B cell (primary cell): ENCODE results near the gene TMEM116. TPM values are rescaled to one million over a fixed set of nuclear protein-coding genes. Genes with fewer than 3 reads are reported as not detected.

Experiments
- ATAC-seq: fragments of 200-7000 bp; cut with Tn5 transposase; one replicate; pipeline ENCODE4 v1.10.0; 2021; ENCODE audit warnings: low read depth, mild to moderate bottlenecking, moderate number of reproducible peaks, moderate library complexity
- CTCF ChIA-PET: fragments of 350-600 bp; sonication (Branson Sonifier 250); formaldehyde crosslinking; loops from one replicate; lab custom pipeline; 2021; ENCODE audit warnings: antibody characterized with exemption, inconsistent platforms; lab: Charles Lee
- POLR2A ChIA-PET: fragments of 350-600 bp; sonication (Branson Sonifier 250); formaldehyde crosslinking; loops from one replicate; lab custom pipeline; 2021; ENCODE audit warnings: antibody characterized with exemption; lab: Charles Lee
- DNase-seq: peaks from one replicate; pipeline ENCODE4 v3.0.0; 2013
- H2AFZ ChIP-seq: 2 replicates; pipeline ENCODE4 v1.6.1; 2012; ENCODE audit warnings: mild to moderate bottlenecking, low read depth, low read length; ENCODE audit not compliant: insufficient read depth, poor library complexity, severe bottlenecking
- H3K27ac ChIP-seq, 2 donors: 1 replicate in 1 of 2; 2 replicates in 1 of 2; pipeline ENCODE4 v1.5.1; 2012 to 2013; ENCODE audit warnings: low read length in 2 of 2, mild to moderate bottlenecking in 2 of 2, moderate library complexity in 1 of 2
- H3K27me3 ChIP-seq, 4 experiments: fragments of 200-600 bp in 1 of 4; sonication (generic) in 1 of 4; replicated peaks in 1 of 4; 1 replicate in 2 of 4; 2 replicates in 2 of 4; pipeline versions ENCODE4 v1.6.1 to v1.7.0; 2013 to 2016; ENCODE audit warnings: low read length in 3 of 4, mild to moderate bottlenecking in 2 of 4, mixed read lengths in 1 of 4, moderate library complexity in 1 of 4; ENCODE audit not compliant: insufficient read depth in 4 of 4, control insufficient read depth in 3 of 4; ENCODE audit errors: control extremely low read depth in 1 of 4
- H3K36me3 ChIP-seq, 2 experiments: replicated peaks in 1 of 2; 1 replicate in 1 of 2; 2 replicates in 1 of 2; pipeline versions ENCODE4 v1.6.1 to v1.7.1; 2013; ENCODE audit warnings: low read length in 1 of 2; ENCODE audit not compliant: insufficient read depth in 2 of 2, control insufficient read depth in 1 of 2; ENCODE audit errors: control extremely low read depth in 1 of 2, extremely low read depth in 1 of 2
- H3K4me1 ChIP-seq, 2 donors: fragments of 200-600 bp in 1 of 2; sonication (generic) in 1 of 2; 1 replicate in 1 of 2; 2 replicates in 1 of 2; pipeline versions ENCODE4 v1.5.1 to v1.6.1; 2013 to 2017; ENCODE audit warnings: low read length in 2 of 2; ENCODE audit not compliant: control insufficient read depth in 2 of 2, insufficient read depth in 2 of 2
- H3K4me2 ChIP-seq: replicated peaks from 2 replicates; pipeline ENCODE3; 2012; ENCODE audit warnings: mild to moderate bottlenecking, low read depth, low read length; ENCODE audit not compliant: poor library complexity, severe bottlenecking
- H3K4me3 ChIP-seq, 5 experiments: fragments of 200-600 bp in 1 of 5; sonication (generic) in 1 of 5; 1 replicate in 3 of 5; 2 replicates in 2 of 5; pipeline versions ENCODE4 v1.5.1 to v1.7.0; 2011 to 2016; ENCODE audit warnings: low read length in 4 of 5, mild to moderate bottlenecking in 4 of 5, low read depth in 2 of 5, control low read depth in 1 of 5, moderate library complexity in 1 of 5; ENCODE audit not compliant: insufficient read depth in 1 of 5; ENCODE audit errors: control extremely low read depth in 1 of 5, extremely low read depth in 1 of 5
- H3K79me2 ChIP-seq: fragments of 200-600 bp; sonication (generic); one replicate; pipeline ENCODE4 v1.6.0; 2016; ENCODE audit warnings: low read length; ENCODE audit not compliant: control insufficient read depth, insufficient read depth
- H3K9ac ChIP-seq: fragments of 200-600 bp; sonication (generic); 2 replicates; pipeline ENCODE4 v1.6.1; 2017; ENCODE audit warnings: mild to moderate bottlenecking, low read length, moderate library complexity
- H3K9me3 ChIP-seq, 3 donors: one replicate each; pipeline versions ENCODE4 v1.6.1 to v1.7.1; 2013; ENCODE audit warnings: low read length in 2 of 3; ENCODE audit not compliant: control insufficient read depth in 2 of 3, insufficient read depth in 1 of 3; ENCODE audit errors: control extremely low read depth in 1 of 3
- H4K20me1 ChIP-seq: 2 replicates; pipeline ENCODE4 v1.6.0; 2012; ENCODE audit warnings: mild to moderate bottlenecking, low read length; ENCODE audit not compliant: insufficient read depth, control insufficient read depth, poor library complexity, severe bottlenecking
- H3K27ac Mint-ChIP-seq: one replicate; pipeline ENCODE4 v1.8.0; 2021; ENCODE audit warnings: mixed read lengths
- H3K27me3 Mint-ChIP-seq: one replicate; pipeline ENCODE4 v1.8.0; 2021; ENCODE audit warnings: mixed read lengths
- H3K4me1 Mint-ChIP-seq: one replicate; pipeline ENCODE4 v1.8.0; 2021; ENCODE audit warnings: mixed read lengths
- H3K4me3 Mint-ChIP-seq: one replicate; pipeline ENCODE4 v1.8.0; 2021; ENCODE audit warnings: mixed read lengths
- H3K9me3 Mint-ChIP-seq: one replicate; pipeline ENCODE4 v1.8.0; 2022; ENCODE audit warnings: mixed read lengths; ENCODE audit not compliant: insufficient read depth
- EZH2 ChIP-seq: IDR thresholded peaks from 2 replicates; pipeline ENCODE4 v1.6.1; 2012; ENCODE audit warnings: borderline replicate concordance, low read depth, mild to moderate bottlenecking, moderate library complexity, low read length; ENCODE audit not compliant: insufficient read depth, poor library complexity, severe bottlenecking
- WGBS: methylation state at CpG from one replicate; pipeline ENCODE4 v1.1.5; 2013; ENCODE audit warnings: missing lambda C conversion rate; ENCODE audit not compliant: insufficient coverage; 5-methylcytosine and 5-hydroxymethylcytosine counted together
- intact Hi-C: fragments of 100-400 bp; cut with micrococcal nuclease; formaldehyde crosslinking; loops from one replicate; pipeline ENCODE4 v1.10.0; 2022
- polyA plus RNA-seq: library from polyadenylated mRNA; depleted of rRNA; stranded (reverse); fragments of >200 nt; gene quantifications from 2 replicates; pipeline ENCODE4 v1.2.3, GENCODE V29; 2012
- total RNA-seq, 2 donors: library from RNA; stranded (reverse); fragments of 120-200 nt in 1 of 2; gene quantifications; 1 replicate in 1 of 2; 2 replicates in 1 of 2; pipeline versions ENCODE4 v1.2.3 to v1.2.4, GENCODE V29; 2013 to 2022
- TF ChIP-seq, protein P1 (sequence below): fragments of 200-600 bp; IDR thresholded peaks from one replicate; pipeline ENCODE4 v1.8.0; 2022; ENCODE audit warnings: antibody characterized with exemption, mild to moderate bottlenecking

Gene TMEM116
- total and polyA plus RNA-seq, 2 donors (not counting 1 experiment from before 2014, with no cell fraction given) = 7.9 to 11.7 TPM

DNA sequence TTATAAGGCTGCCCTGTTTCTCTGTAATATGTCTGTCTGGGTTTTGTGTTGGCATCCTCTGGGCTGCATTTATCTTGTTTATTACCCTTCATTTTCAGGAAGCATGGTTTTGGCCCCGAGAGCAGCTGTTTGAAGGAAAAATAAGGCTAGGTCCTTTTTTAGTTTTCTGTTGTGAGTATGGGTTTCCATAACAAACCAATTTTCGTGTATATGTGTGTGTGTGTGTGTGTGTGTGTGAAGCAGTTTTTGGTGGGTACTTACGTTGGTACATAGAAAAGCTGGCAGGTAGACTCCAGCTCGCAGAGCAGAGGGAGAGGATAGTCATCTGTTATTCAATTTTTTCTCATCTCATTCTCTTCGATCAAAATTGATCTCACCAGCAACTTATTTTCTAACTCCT is 118.4 kb downstream of the TMEM116 start:
- CTCF ChIA-PET = no interaction called here
- POLR2A ChIA-PET = no interaction called here

DNA sequence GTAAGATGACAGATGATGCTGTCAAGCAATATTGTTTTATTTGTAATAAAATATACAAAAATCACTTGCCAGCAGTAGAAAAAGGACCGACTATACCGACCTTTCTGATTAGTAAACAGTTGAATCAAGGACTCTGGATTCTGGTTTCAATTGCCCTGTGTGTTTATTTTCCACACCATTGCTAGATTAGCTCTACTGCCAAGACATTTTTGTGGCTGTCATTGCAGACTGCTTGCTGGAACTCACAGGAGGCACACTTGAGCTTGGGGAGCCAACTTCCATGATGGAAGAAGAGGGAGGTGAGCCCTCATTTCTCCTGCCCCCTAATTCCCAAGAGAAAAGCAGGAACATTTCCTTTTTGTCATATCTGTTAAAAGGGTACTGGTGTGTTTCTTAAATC is 119.7 kb downstream of the TMEM116 start:
- no peak overlapping the region for H3K9ac ChIP-seq
- Mint-ChIP-seq H3K4me1 (no peaks in the 10 kb centered on the region), H3K27me3 (no peaks in the 10 kb centered on the region), H3K4me3 (no peak overlapping the region), H3K9me3 (no peaks in the 10 kb centered on the region), H3K27ac (no peak overlapping the region)
- peaks cover 27 to 64% of the 10 kb centered on the region in 2 experiments for H3K36me3 ChIP-seq
- H2AFZ ChIP-seq = no peak overlapping the region
- no peaks in the 10 kb centered on the region for H3K9me3 ChIP-seq
- intact Hi-C loops = no loop called here
- no peaks in the 10 kb centered on the region for H4K20me1 ChIP-seq
- ChIA-PET CTCF (no interaction called here), POLR2A (no interaction called here)
- no peak for DNase-seq
- no peak overlapping the region for H3K4me3 ChIP-seq
- H3K27ac ChIP-seq = no peak overlapping the region
- TF ChIP-seq EZH2 = no peak
- TF ChIP-seq, protein P1, sequence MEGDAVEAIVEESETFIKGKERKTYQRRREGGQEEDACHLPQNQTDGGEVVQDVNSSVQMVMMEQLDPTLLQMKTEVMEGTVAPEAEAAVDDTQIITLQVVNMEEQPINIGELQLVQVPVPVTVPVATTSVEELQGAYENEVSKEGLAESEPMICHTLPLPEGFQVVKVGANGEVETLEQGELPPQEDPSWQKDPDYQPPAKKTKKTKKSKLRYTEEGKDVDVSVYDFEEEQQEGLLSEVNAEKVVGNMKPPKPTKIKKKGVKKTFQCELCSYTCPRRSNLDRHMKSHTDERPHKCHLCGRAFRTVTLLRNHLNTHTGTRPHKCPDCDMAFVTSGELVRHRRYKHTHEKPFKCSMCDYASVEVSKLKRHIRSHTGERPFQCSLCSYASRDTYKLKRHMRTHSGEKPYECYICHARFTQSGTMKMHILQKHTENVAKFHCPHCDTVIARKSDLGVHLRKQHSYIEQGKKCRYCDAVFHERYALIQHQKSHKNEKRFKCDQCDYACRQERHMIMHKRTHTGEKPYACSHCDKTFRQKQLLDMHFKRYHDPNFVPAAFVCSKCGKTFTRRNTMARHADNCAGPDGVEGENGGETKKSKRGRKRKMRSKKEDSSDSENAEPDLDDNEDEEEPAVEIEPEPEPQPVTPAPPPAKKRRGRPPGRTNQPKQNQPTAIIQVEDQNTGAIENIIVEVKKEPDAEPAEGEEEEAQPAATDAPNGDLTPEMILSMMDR = no peak
- H3K27me3 ChIP-seq = no peaks in the 10 kb centered on the region
- H3K4me1 ChIP-seq = no peaks in the 10 kb centered on the region
- no peak overlapping the region for H3K4me2 ChIP-seq
- no peak for ATAC-seq
- no peaks in the 10 kb centered on the region for H3K79me2 ChIP-seq
- WGBS = 95% methylated on average over 2 of the region's 2 CpGs

More for the DNA sequence above, 118.4 kb downstream of the TMEM116 start:
- no peaks in the 10 kb centered on the region for H3K4me1 Mint-ChIP-seq
- Histone ChIP-seq H4K20me1 (no peaks in the 10 kb centered on the region), H3K27me3 (no peaks in the 10 kb centered on the region), H3K9me3 (no peaks in the 10 kb centered on the region), H3K4me2 (no peak overlapping the region), H3K9ac (no peak overlapping the region), H3K79me2 (no peaks in the 10 kb centered on the region), H3K4me3 (no peak overlapping the region), H3K27ac (no peak overlapping the region), H3K36me3 (peaks cover 26 to 56% of the 10 kb centered on the region in 2 experiments), H3K4me1 (no peaks in the 10 kb centered on the region), H2AFZ (no peak overlapping the region)
- DNase-seq = no peak
- no peak overlapping the region for H3K4me3 Mint-ChIP-seq
- no peak for TF ChIP-seq EZH2
- TF ChIP-seq, protein P1 = no peak
- WGBS = no CpG with 5 or more reads among the region's 5 CpGs
- intact Hi-C loops = no loop called here
- H3K9me3 Mint-ChIP-seq = no peaks in the 10 kb centered on the region
- H3K27me3 Mint-ChIP-seq = no peaks in the 10 kb centered on the region
- H3K27ac Mint-ChIP-seq = no peak overlapping the region
- ATAC-seq = no peak
